Uterine smooth muscle cell (primary cell): ENCODE measurements around the gene AKT3. TPM values are rescaled to one million over a fixed set of nuclear protein-coding genes. Genes with fewer than 3 reads are reported as not detected.

ENCODE experiments used
- total RNA-seq: library from RNA; depleted of rRNA; stranded (reverse); fragments of >200 nt; gene quantifications from 2 replicates; pipeline ENCODE4 v1.2.3, GENCODE V29; 2014

AKT3 gene
- total RNA-seq, result 46.9 and 66.9 TPM in 2 replicates

GRCh38 chr1:243850202-243850451 is at the start of gene AKT3:
TSS of gene AKT3 (minus strand) at chr1:243850243. CDS start at chr1:243843170, 7,073 bp downstream.

Other genes starting within 250 kb of the AKT3 start
- gene ZBTB18, start 201.0 kb upstream of the AKT3 start, total RNA-seq, result 14.4 and 14.5 TPM in 2 replicates